DMS114 treated with DMSO at 0.1 percent for 48 hours (cell line): Measurements from ENCODE around the gene AUTS2.

Source experiments
- DNase-seq: peaks from one replicate; lab custom pipeline; 2025; ENCODE audit not compliant: unreplicated experiment; lab: John Stamatoyannopoulos, UW

The AUTS2 gene

DNA sequence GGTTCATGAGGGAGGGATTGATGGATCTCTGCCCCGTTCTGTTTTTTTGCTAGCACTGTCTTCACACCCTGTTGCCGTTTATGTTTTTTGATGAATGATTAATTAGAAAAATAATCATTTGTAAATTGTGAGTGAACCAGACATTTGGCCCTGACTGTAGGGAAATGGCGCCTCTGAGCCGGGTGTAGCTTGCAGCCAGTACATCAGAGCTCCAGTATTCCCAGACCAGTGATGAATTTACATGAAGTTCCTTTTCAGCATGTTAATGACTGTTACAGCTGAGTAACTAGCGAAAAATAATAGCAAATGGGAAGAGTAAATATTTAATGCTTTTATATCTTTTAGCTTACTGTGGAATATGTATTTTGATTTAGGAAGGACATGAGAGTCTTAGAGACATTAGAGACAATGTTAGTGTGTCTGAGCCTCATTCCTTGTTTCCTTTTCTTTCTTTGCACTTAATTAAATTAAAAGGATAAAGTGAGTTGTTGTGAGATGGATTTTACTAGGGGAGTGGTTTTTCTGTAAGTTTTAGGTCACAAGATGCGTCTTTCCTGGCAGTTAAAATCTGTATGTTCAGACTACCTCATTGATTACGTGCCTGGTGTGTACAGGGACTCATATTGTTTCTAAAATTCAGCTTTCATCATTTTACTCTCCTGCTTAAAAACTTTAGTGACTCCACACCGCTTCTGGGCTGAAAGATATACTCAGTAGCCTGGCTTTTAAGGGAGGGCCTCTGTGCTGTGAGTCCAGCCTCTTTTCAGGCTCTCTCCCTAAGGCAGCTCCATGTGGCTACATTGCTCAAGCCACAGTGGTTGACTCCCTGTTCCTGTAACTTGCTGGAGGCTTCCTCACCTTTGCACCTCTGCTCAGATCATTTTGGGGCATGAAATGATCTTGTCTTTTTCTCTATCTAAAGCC, 86.4 kb downstream of the AUTS2 start:
- no peak for DNase-seq

GRCh38 chr7:69685293-69685631, 87.0 kb downstream of the AUTS2 start:
- no peak for DNase-seq

DNA sequence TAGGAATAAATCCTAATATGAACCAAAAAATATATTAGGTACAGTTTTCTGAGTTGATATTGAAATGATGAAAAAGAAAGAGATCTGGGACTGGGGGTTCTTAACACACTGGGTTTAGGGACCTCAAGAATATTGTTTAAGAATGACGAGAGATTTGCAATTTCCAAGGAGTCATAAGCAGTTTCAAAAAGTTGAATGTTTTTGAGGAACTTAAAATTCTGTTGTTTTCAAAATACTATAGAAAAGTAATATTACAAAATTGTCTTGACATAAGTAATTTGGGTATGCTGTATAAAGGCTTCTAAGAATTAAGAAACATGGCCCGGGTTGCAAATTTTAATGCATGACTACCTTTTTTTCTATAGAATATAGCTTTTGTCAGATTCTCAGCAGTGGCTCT, 88.1 kb downstream of the AUTS2 start:
- no peak for DNase-seq

DNA sequence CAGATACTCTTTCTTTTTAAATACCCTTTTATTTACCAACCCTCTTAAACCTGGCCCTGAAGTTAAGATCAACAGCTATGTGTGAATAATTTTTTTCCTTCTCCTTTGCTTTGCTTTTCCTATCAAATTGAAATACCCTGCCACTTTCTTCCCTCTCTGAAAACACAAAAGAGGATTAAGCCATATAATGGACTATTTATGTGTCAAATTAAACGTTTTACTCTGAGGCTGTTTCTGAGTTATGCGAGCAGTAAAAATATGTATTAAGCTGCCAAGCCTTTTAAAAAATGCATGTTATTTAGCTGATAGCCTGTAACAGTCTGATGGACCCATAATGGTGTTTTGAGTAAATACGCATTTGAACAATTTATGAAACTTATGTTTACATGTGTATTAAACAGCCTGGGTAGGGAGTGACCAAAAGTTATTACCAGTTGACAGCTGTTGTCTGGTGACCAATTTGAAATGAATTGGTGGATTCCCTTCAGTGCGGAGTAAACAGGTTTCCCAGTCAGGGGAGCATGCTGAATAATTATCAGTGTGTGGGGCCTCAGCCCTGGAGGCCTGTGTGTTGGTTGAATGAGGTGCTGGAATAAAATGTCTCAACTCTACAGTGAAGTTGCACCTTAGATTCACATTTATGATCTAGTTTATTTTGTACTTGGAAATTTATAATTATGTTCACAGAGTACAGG, 89.6 kb downstream of the AUTS2 start:
- no peak for DNase-seq

DNA sequence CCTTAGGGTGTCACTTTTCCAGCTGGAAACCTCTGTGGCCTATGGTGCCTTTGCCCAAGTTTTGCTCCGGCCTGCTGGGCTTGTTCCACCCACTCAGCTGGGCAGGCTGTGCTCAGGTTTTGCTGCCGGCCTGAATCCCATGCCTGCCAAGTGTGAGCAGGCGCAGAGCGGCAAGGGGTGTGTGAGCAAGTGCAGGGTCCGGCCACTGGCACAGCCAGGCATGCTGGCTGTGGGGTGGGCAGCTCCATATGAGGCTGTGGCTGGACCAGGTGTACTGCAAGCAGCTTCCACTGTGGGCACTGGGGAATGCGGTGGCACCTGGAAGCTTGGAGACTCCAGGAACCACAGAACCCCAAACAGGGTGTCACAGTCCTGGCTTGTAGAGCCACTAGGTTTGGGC, 92.1 kb downstream of the AUTS2 start:
- DNase-seq = no peak

DNA sequence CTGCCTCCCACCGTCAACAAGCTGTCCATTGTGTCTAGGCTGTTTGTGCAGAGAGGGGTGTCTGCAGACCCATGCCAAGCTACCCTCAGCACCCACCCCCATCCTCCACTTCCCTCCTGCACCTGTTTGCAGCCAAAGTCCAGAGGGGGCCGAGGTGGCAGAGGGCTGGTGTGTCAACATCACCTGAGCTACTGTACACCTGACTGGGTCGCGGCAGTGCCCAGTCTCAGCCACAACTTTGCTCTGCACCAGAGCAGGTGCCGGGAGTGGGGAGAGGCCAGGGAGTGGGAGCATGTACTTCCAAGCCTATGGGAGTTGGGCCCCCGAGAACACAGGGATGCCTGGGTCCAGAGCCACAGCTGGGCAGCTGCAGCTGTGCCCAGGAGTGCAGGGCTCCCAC, 93.1 kb downstream of the AUTS2 start:
- DNase-seq = no peak

GRCh38 chr7:69691734-69692133, 93.5 kb downstream of the AUTS2 start:
- DNase-seq = no peak

DNA sequence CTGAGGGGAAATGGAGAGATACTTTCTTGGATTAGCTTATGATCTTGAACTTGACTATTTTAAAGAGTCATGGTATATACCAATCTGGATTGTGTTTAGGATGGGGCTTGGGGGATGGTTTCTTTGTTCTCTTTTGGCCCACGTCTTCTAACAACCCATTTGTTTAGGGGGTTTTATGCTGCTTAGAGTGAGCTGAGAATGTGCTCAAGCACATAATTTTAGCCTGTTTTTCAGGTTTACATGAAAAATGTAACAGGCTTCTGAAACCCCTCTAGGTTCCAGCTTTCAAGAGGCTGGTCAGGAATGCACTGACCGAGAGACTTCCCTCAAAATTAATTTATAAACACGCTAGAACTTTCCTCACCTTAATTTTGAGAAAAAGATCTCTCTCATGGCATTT, 94.3 kb downstream of the AUTS2 start:
- DNase-seq = no peak

- no peak for DNase-seq
These were observed 94.8 kb downstream of the AUTS2 start for GRCh38 chr7:69693042-69693441.

- no peak for DNase-seq
These were observed 97.8 kb downstream of the AUTS2 start for GRCh38 chr7:69696054-69696591.

- DNase-seq = no peak
These were observed 98.7 kb downstream of the AUTS2 start for GRCh38 chr7:69696686-69697685.

- DNase-seq = no peak
These were observed 100.0 kb downstream of the AUTS2 start for GRCh38 chr7:69698109-69698825.

DNA sequence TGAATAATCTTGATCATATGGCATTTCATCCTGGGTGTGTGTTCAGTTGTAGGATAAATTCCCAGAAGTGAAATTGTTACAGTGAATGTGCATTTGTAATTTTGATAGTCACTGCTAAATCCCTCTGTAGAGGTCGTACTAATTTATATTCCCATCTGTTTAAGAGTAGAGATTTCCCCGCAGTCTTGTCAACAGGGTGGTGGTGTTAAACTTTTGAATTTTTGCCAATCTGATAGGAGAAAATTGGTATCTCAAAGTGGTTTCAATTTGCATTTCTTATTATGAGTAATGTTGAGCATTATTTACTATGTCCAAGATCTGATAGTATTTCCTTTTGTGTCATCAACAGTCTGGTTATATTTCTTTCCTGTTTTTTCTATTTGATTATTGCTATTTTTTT, 101.7 kb downstream of the AUTS2 start:
- no peak for DNase-seq

DNA sequence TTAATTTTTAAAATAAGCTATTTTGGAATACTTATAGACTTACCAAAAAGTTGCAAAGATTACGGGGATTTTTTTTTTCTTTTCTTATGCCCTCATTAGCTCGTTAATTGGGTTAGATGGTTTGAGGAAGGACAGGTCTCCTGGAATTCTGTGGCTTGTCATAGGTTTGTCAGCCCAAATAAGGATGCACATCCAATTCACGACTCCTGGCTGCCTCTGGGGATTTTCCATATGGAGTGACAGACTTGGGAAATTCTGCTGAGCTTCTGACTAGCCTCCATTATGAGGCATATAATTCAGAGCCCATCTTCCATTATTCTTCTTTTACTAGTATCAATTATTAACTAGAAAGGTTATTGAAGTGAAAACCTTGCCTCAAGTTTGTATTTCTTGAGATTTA, 102.1 kb downstream of the AUTS2 start:
- DNase-seq = no peak

GRCh38 chr7:69701288-69701687, 103.0 kb downstream of the AUTS2 start:
- no peak for DNase-seq

- DNase-seq = no peak
These were observed 104.1 kb downstream of the AUTS2 start for GRCh38 chr7:69702357-69702756.

- no peak for DNase-seq
These were observed 104.8 kb downstream of the AUTS2 start for GRCh38 chr7:69703099-69703498.

- DNase-seq = no peak
These were observed 107.8 kb downstream of the AUTS2 start for GRCh38 chr7:69706070-69706469.

- no peak for DNase-seq
These were observed 110.6 kb downstream of the AUTS2 start for GRCh38 chr7:69708857-69709256.

DNA sequence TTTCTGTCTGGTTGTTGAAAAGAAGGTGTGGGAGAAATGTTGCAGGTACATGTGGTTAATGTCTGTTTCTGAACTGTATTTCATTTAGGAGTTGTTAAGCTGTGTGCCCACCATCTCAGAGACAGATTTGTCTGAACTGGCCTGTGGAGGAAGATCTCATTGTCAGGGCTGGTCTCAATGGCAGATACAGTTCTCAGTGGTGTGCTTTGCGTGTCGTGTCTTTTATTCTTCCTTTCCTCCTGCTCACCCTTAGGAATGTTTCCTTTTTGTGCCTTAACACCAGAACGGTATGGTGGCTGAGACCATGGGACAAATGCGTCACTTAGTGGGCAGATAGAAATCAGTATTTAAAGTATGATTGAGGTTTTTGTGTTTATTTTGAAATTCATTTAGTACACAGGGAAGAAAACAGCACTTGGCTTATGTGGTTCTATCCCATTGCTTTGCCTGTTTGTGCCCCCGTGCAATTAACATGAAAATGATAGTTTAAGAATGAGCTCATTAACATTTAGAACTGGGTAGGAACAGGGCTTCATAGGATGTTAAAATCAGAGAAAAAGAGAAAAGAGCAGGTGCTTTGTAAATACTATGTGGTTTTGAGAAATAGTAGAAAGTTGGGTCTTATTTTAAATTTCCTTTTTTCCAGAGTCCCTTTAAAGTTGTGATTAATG, 112.6 kb downstream of the AUTS2 start:
- no peak for DNase-seq
